WTC11 (cell line): ENCODE data around the gene TSLP. TPM values are rescaled to one million over a fixed set of nuclear protein-coding genes. Genes with fewer than 3 reads are reported as not detected.

ENCODE experiments used
- ATAC-seq: fragments of 200-7000 bp; cut with Tn5 transposase; 2 replicates; pipeline ENCODE4 v1.10.0; 2021; ENCODE audit warnings: mild to moderate bottlenecking, moderate library complexity
- CTCF ChIA-PET: fragments of 300-600 bp; sonication (Branson Sonifier 250); formaldehyde crosslinking; loops from one replicate; lab custom pipeline; 2021; ENCODE audit warnings: antibody characterized with exemption; lab: Charles Lee
- POLR2A ChIA-PET: fragments of 350-600 bp; sonication (Branson Sonifier 250); formaldehyde crosslinking; loops from one replicate; lab custom pipeline; 2021; ENCODE audit warnings: antibody characterized with exemption; lab: Charles Lee
- DNase-seq: peaks from one replicate; pipeline ENCODE4 v3.0.0; 2021; ENCODE audit warnings: low spot score
- H3K27ac Mint-ChIP-seq: 2 replicates; pipeline ENCODE4 v1.8.0; 2021; ENCODE audit warnings: mixed read lengths
- H3K27me3 Mint-ChIP-seq: 2 replicates; pipeline ENCODE4 v1.8.0; 2021; ENCODE audit warnings: low read depth, mild to moderate bottlenecking, moderate library complexity, mixed read lengths
- H3K36me3 Mint-ChIP-seq: 2 replicates; pipeline ENCODE4 v1.8.0; 2021; ENCODE audit warnings: mixed read lengths
- H3K4me1 Mint-ChIP-seq: 2 replicates; pipeline ENCODE4 v1.8.0; 2022; ENCODE audit warnings: mixed read lengths
- H3K4me3 Mint-ChIP-seq: 2 replicates; pipeline ENCODE4 v1.8.0; 2021; ENCODE audit warnings: mild to moderate bottlenecking, moderate library complexity, mixed read lengths
- H3K9me3 Mint-ChIP-seq: 2 replicates; pipeline ENCODE4 v1.8.0; 2021; ENCODE audit warnings: mixed read lengths
- AFF4 ChIP-seq: sonication (generic); formaldehyde crosslinking; IDR thresholded peaks from 2 replicates; pipeline ENCODE4 v1.8.1; 2023; ENCODE audit warnings: mild to moderate bottlenecking, missing genetic modification reagents, borderline replicate concordance
- AR ChIP-seq: fragments of 250-450 bp; sonication (Bioruptor Pico); IDR thresholded peaks from 2 replicates; pipeline ENCODE4 v1.9.0; 2021; ENCODE audit warnings: mild to moderate bottlenecking
- ARID4B ChIP-seq: sonication (generic); formaldehyde crosslinking; IDR thresholded peaks from 2 replicates; pipeline ENCODE4 v1.8.0; 2023; ENCODE audit warnings: missing genetic modification reagents, mild to moderate bottlenecking, borderline replicate concordance
- E2F4 ChIP-seq: sonication (generic); formaldehyde crosslinking; IDR thresholded peaks from 2 replicates; pipeline ENCODE4 v1.8.1; 2022; ENCODE audit warnings: low read depth, mild to moderate bottlenecking, moderate library complexity, missing genetic modification reagents, borderline replicate concordance
- EMX1 ChIP-seq: fragments of 250-450 bp; sonication (Bioruptor Pico); IDR thresholded peaks from 2 replicates; pipeline ENCODE4 v1.8.0; 2021; ENCODE audit warnings: mild to moderate bottlenecking
- FOXJ3 ChIP-seq: sonication (generic); formaldehyde crosslinking; IDR thresholded peaks from 2 replicates; pipeline ENCODE4 v1.9.0; 2021; ENCODE audit warnings: missing genetic modification reagents, mild to moderate bottlenecking, borderline replicate concordance
- GABPB1 ChIP-seq: sonication (generic); formaldehyde crosslinking; IDR thresholded peaks from 2 replicates; pipeline ENCODE4 v1.8.1; 2023; ENCODE audit warnings: mild to moderate bottlenecking, missing genetic modification reagents
- JAZF1 ChIP-seq: fragments of 250-450 bp; sonication (Bioruptor Pico); IDR thresholded peaks from 2 replicates; pipeline ENCODE4 v1.9.0; 2021; ENCODE audit warnings: moderate library complexity, mild to moderate bottlenecking, inconsistent platforms
- MLX ChIP-seq: sonication (generic); formaldehyde crosslinking; IDR thresholded peaks from 2 replicates; pipeline ENCODE4 v1.8.1; 2023; ENCODE audit warnings: mild to moderate bottlenecking, missing genetic modification reagents, moderate library complexity
- NFE2L1 ChIP-seq: sonication (generic); formaldehyde crosslinking; IDR thresholded peaks from 2 replicates; pipeline ENCODE4 v1.8.1; 2023; ENCODE audit warnings: missing genetic modification reagents
- NR1H2 ChIP-seq: sonication (generic); formaldehyde crosslinking; IDR thresholded peaks from 2 replicates; pipeline ENCODE4 v1.9.0; 2021; ENCODE audit warnings: mild to moderate bottlenecking, moderate library complexity, missing genetic modification reagents
- TCF7 ChIP-seq: sonication (generic); formaldehyde crosslinking; IDR thresholded peaks from 2 replicates; pipeline ENCODE4 v1.8.0; 2022; ENCODE audit warnings: mild to moderate bottlenecking, low read depth, missing genetic modification reagents, moderate library complexity
- USF2 ChIP-seq: sonication (generic); formaldehyde crosslinking; IDR thresholded peaks from 2 replicates; pipeline ENCODE4 v1.8.1; 2023; ENCODE audit warnings: mild to moderate bottlenecking, missing genetic modification reagents, moderate library complexity
- ZNF281 ChIP-seq: sonication (generic); formaldehyde crosslinking; IDR thresholded peaks from 2 replicates; pipeline ENCODE4 v1.8.0; 2023; ENCODE audit warnings: mild to moderate bottlenecking, missing genetic modification reagents
- ZNF425 ChIP-seq: fragments of 250-450 bp; sonication (Bioruptor Pico); conservative IDR thresholded peaks from 2 replicates; pipeline ENCODE4 v1.9.0; 2021; ENCODE audit warnings: mild to moderate bottlenecking
- total RNA-seq: library from RNA; stranded (reverse); gene quantifications from 3 replicates; pipeline ENCODE4 v1.2.3, GENCODE V29; 2021

The TSLP gene
- total RNA-seq, 1 experiment from 2014 or later: 0.87 TPM

- Mint-ChIP-seq H3K27me3 (no peaks in the 10 kb centered on the region), H3K36me3 (peaks cover 66% of the 10 kb centered on the region), H3K4me1 (no peaks in the 10 kb centered on the region), H3K4me3 (no peak overlapping the region), H3K9me3 (no peaks in the 10 kb centered on the region), H3K27ac (no peak overlapping the region)
- DNase-seq (no peak), ATAC-seq (no peak)
- CTCF ChIA-PET: no interaction called here
- POLR2A ChIA-PET: no interaction called here
- TF ChIP-seq E2F4 (CRISPR knock-in tag) (no peak), FOXJ3 (CRISPR knock-in tag) (no peak), ZNF281 (CRISPR knock-in tag) (no peak), ZNF425 (CRISPR knock-in tag) (no peak), NR1H2 (no peak), JAZF1 (CRISPR knock-in tag) (no peak), ARID4B (CRISPR knock-in tag) (no peak), NFE2L1 (CRISPR knock-in tag) (no peak), TCF7 (CRISPR knock-in tag) (no peak), GABPB1 (CRISPR knock-in tag) (no peak), EMX1 (CRISPR knock-in tag) (no peak), AR (CRISPR knock-in tag) (no peak), USF2 (no peak), AFF4 (no peak), MLX (no peak)
Measured at GRCh38 chr5:111106320-111106948, 34.9 kb downstream of the TSLP start.
